COLO668 (cell line): ENCODE results near the gene ESRRG.
"Not testable (repeated sequence)": the region's sequence is repeated elsewhere in the genome, so short reads cannot be mapped to it uniquely, and the experiment has no call there.

ENCODE experiments used
- DNase-seq: peaks from one replicate; lab custom pipeline; 2025; ENCODE audit not compliant: unreplicated experiment; lab: John Stamatoyannopoulos, UW

Gene ESRRG

DNA sequence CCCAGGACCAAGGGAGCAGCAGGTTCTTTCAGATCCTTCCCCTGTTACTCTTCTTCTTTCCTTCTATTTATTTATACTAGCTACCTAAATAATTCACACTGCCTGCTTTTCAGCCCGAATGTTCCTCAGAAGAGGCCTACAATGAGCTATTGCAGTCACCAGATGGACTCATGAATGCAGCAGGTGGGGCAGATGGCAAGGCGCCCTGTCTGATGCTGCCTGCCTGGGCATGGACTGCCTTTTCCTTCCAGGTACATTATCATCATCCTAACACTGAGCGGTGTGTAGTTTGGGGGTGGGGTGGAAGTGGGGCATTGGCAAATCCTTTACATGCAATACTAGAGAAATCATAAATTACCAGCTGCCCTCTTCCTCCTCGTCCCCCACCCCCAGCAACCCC lies 17.6 kb downstream of the ESRRG start:
- DNase-seq: peak; percentile 86

DNA sequence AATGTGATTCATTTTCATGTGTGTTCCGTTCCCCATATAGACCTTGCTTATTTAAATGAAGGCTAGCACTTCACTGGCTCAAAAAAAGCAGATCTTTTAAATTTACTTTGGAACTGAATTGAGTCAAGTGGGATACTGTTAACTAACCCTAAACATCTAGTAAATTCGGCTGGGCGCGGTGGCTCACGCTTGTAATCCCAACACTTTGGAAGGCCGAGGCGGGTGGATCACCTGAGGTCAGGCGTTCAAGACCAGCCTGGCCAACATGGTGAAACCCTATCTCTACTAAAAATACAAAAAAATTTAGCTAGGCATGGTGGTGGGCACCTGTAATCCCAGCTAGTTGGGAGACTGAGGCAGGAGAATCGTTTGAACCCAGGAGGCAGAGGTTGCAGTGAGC lies 19.2 kb downstream of the ESRRG start:
- DNase-seq: not testable (repeated sequence)

DNA sequence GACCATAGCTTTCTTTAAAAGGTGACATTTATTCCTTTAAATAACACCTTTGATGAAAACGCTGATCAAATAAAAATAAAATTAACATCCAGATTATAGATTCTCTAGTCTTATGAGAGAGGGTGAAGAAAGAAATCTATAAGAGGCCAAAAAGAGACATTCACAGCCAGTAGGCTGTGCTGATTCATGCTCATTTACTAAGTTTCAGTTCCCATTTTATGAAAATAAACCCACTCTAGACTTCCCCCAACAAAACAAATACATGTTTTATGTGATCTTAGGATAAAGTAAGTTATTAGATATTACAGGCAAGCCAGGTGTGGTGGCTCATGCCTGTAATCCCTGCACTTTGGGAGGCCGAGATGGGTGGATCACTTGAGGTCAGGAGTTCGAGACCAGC lies 21.1 kb downstream of the ESRRG start:
- DNase-seq: no peak

DNA sequence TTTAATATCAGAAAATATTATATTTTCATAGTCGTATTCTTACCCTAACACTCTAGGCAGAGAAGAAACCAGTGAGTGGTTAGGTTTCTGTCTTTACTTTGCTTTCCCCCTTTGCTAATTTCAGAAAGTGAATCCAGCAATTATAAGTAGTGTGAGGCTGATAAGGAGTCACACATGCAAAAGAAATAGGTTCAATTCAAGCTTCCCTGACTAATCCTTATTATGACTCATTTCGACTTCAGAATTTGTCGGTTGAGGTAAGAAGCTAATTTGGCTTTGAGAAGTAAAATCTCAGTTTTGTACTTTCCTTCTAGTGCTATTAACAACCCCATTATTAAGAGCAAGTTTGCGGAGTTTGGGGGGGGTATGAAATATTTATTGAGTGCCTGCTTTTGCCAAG lies 22.4 kb downstream of the ESRRG start:
- no peak for DNase-seq

DNA sequence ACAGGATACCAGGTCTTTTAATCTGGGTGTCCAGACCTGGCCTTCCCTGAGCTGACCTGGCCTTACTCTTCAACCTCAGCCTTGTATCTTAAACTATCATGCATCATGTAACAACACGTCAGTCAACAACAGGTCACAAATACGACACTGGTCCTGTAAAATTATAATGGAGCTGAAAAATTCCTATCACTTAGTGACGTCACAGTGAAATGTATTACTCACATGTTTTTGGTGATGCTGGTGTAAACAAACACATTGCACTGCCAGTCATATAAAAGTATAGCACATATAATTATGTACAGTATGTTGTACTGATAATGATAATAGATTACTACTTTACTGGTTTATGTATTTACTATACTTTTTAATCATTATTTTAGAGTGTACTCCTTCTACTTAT lies 31.5 kb downstream of the ESRRG start:
- DNase-seq: no peak

DNA sequence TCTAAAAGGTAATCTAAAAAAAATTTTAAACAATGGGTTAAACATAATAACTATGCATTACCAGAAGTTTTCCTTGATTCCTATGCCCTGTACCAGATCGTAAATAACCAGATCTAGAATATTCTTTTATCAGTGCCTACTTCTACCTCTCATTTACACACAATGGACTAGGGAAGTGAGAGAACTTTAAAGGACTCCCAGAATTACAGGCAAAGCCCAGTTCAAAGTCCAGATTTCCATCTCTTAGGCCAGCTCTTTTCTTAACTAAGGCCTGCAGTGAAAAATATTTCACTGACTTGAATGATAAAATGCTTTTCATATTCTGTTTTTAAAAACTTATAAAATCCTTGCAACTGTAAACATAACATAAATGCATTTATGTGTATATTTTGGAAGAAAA lies 32.6 kb downstream of the ESRRG start:
- DNase-seq: no peak

DNA sequence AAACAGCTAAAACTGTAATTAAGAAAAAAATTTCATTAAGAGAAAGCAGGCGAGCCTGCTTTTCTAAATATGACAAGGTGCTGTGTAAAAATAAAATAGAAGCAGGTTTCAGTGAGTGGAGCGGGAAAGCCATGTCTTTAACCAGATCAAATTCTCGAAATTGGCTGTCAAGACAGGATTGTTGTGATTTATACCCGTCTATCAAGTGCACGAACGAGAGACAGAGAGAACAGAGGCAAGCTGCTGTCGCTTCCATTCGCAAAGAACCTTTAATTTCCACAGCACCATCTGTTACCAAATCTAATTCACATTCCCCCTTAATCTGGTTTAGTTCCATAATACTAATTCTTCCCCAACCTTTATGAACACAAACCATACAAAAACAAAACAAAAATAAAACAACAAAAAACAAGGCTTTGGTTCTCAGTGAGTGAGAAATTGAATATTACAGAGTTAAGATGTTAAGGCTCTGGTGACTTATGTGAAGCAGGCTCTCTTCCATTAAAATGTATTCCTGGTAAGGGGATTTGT lies 35.0 kb downstream of the ESRRG start:
- no peak for DNase-seq

DNA sequence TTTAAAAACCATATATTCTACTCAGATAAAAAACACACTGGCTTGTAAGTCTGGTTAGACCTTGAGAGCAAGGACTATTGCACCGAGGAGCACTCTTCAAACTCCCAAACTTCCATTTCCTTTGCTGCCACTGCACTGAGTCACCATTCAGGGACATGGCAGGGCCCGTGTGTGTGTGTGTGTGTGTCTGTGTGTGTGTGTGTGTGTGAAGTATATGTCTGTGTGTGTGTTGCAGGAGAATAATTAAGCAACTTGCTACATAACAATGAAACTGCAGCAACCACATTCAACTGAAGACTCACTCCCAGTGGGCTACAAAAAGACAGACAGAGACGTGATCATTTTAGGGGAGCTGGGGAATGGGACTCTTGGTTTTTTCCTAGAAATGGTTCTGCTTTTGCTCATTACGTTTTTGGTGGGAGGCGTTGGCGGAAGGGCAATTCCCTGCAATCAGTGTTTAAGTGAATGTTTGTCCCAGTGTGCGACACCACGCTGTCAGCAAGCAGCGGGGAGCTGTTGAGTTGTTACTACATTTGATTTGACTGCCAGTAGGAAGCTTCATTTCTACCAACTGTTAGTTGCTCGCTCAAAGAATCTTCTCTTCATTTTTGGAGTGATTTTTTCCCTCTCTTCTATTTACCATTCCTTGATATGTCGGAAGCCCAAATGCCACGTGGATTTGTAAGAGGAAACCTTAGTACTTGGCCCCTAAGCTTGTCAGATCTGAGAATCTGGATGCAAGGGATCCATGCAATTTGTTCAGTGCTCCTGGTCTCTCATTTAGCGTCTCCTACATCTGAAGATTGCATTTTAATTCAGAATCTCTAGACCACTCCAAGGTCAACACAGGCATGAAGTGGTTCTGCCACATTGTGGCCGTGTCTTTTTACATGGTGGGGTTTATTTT lies 36.1 kb downstream of the ESRRG start:
- DNase-seq: no peak

DNA sequence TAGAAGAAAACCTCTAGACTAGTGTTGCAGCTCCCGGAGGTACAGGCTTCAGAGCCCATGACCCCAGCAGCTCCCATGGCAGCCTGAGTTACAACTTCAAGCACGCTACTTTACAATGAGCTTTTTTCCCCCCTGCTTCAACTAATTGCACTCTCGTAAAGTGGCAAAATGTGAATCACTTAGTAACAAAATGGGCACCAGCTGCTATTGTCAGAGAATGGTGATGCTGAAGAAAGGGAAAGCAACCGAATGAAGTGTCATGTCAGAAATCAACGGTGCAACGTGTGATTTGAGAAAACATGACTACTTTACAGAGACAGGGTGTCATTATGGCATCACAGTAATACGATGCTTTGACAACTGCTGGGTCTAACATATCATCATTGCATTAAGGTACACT lies 40.5 kb downstream of the ESRRG start:
- no peak for DNase-seq

DNA sequence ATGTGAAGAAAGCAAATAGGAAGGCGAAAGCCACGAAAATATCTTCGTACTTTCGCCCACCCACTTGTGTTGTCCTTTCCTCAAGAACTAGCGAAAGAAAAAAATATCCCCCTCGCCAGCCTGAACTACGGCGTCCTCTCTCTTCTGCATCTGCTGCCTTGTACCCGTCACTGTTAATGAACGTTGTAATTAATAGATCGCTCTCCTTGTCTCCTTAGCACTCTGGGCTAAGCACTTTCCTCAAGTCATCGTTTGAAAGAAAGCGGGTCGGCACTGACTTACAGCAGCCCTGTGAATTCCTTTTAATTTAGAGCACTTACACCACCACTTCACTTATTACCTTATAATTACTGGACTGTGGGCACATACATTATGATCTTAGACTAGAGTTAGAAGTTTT lies 44.1 kb downstream of the ESRRG start:
- no peak for DNase-seq

DNA sequence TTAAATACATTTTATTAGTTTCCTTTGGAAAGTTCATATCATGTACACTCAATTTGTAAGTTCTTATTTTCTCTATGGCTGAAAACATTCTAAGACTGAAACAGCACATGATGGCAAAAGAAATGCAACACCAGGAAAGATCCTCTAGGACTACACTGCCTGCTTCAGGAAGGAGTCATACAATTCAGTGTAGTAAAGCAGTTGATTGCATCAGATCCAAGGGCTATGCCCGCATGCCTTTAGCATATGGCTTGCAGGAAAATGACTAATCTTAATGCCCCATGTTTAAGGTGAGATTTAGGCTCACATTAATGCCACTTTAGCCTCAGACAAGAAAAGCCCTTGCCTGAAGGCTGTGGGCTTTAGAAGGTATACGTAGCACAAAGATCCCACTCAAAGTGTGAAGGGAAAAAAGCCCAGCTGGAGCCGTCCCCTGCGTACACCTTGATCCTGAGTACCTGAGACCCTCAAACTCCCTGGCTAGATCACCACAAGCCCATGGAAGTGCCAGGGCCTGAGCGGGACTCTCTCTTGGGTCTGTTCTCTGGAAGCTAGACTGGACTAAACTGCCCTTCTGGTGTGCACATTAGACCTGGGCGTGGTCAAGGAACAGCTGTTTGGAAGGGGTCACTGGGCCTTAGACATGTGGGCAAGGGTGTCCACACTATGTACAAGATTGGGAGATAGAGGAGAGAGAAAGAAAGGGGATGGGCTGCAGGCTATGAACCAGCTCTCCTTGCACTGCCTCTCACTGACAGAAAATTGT lies 52.9 kb downstream of the ESRRG start:
- no peak for DNase-seq

DNA sequence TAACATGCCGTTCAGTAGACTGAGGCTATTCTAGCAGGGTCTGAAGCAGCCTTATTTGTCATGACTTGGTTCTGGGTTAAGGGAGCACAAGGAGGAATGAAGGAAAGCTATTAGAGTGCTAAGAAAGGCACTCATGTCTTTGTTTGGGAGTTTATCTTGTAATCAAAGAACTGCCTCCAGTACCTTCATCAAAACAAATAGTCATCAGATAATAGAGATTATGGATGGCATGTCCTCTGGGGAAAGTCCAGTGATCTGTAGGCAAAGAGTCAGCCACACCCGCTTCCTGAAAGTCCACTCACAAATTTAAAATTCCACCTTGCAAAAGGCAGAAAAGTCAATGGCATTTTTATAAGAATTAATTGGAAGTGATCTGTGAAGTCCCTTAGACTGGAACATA lies 56.8 kb downstream of the ESRRG start:
- no peak for DNase-seq

DNA sequence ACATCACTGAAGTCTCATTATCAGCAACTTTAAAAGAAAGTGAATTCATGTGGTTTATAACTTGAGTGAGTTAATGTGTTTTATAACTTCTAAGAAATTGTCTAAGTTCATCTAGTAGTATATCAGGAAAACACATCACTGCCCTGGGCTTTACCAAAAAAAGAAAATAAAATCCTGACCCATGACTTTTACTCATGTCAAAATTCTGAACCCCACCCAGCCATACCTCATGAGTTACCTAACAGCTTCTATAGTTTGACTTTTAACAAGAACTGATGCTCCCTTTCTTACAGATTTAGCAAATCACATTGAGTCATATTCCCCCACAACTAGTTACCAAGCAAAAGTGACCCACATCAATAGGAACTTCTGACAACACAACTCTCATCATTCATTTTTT lies 57.4 kb downstream of the ESRRG start:
- DNase-seq: no peak

DNA sequence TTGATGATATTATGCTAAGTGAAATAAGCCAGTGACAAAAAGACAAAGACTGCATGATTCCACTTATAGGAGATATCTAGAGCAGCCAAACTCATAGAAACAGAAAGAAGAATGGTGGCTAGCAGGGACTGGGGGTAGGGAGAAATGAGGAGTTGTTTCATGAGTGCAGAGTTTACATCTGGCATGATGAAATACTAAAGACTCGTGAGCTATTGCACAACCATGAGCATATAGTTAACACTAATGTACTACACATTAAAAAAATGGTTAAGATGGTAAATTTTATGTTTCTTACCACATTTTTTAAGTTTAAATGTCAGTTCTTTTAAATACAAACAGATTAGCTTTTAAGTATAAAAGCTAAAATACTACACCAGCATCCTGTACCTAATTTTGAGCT lies 57.8 kb downstream of the ESRRG start:
- no peak for DNase-seq

DNA sequence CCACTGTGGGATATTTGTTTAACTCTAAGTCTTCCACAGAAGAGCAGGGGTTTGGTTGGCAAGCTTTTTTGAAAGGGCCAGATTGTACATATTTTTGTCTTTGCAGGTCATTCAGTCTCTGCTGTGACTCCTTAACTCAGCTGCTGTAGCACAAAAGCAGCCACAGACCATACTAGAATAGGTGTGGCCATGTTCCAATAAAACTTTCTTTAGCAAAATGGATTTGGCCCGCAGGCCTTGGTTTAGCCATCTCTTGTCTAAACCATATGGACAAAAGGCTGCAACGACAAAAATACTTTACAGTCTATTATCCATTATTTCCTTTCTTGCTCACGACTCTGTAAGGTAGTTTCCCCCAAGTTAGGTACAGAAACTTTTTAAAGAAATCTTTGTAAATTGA lies 60.5 kb downstream of the ESRRG start:
- DNase-seq: no peak

DNA sequence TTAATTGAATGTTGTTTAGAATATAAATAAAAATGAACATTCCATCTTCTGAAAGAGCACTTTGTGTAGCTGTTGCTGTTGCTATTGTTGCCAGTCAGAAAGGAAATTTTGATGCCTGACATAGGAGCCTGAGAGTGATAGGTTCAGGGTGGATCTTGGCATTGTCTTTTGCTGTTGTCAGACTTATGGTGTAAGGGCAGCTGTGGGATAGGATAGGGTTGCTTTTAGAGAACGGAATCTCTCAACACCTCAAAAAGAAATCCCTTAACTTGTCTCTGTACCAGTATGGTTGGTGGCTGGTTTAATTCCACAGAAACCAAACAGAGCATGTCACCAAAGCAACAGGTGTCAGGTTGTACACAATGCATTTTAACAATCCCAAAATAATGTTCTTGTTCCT lies 62.7 kb downstream of the ESRRG start:
- no peak for DNase-seq

DNA sequence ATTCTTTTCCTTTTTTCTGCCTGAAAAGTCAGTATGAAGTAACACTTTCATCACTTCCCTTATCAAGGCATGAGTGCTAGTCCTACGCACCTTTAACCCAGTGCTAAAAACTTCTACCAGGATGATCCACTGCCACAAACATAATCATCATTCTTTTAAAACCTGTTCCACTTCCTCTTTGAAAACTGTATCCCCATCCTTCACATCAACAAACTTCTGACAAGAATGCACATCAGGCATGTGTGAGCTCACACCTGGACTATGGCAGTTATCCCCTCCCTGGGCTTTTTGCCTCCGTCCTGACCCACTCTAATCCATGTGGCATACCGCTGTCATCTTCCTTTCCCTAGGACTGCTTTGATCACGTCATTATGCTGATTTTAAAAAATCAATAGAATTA lies 70.2 kb downstream of the ESRRG start:
- DNase-seq: no peak

DNA sequence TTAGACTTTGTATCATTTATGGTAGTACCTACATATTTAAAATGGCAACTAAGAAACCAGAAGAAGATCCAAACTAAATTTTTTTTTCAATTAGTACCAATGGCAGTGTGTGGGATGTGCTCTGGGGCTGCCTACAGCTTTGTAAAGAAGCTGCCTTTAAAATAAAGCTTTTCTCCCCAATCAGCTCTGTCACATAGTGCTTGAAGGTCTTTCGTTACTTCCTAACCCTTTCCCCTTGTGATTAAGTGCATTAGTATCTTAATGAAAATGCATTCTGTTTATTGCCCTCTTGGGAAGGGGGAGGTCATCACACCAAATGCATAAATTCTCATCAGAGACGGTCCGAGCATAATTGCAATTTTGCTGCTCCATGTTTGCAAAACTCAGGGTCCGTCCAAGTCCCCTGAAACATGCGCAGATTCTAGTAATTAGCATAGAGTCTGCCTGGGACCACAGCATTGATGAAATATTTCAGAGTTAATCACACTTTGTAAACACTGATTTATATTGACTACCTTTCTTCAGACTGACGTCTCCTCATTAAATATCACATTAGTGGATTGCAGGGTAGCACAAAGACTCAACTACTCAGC lies 71.3 kb downstream of the ESRRG start:
- no peak for DNase-seq

DNA sequence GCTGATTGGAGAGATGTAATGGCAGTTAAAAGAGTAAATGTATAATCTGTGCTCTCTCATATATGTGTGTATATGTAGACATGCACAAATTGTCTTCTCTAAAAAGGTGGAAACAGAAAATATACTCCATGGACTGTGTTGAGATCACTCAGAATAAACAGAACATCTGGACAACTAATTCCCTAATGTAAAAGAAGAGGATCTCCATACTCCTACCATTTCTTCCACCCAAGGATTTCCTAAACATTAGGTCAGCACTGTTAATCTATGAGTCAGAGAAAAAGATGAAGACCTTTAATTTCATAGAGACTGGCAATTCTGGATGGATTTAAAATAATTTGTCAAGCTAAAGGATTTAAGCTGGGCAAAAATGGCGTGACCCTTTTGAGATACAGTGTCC lies 80.1 kb downstream of the ESRRG start:
- DNase-seq: no peak

DNA sequence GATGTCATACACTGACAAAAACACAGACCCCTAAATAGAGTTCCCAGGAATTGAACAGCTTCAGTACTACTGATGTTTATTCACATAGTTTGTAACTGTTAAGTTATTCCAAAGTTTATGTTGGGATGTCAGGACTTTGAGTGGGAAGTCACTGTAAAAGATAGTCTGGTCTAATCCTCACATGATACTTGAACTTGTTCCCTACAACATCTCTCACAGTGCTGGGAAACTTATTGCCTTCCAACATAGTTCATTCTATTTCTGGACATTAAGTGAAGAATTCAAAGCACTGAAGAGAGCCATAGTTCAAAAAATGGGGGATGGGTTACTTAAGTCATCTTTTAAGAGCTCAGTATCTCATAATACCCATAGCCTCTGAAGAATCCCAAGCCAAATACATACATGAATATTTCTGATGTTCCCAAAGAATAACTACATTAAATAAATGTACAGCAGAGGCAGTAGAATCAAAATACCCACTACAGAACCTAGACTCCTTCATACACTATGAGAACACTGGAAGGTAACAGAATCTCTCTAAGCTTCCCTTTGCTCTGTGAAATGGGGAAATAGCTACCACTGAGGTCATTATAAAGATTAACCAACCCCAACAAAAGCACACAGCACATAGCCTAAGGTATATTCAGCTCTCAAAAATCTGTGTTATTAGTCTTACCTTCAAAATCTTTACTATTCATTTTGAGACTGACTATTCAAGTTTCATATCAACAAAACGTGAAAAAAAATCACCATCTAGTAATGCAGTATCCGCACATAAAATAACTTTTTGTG lies 81.4 kb downstream of the ESRRG start:
- no peak for DNase-seq

DNA sequence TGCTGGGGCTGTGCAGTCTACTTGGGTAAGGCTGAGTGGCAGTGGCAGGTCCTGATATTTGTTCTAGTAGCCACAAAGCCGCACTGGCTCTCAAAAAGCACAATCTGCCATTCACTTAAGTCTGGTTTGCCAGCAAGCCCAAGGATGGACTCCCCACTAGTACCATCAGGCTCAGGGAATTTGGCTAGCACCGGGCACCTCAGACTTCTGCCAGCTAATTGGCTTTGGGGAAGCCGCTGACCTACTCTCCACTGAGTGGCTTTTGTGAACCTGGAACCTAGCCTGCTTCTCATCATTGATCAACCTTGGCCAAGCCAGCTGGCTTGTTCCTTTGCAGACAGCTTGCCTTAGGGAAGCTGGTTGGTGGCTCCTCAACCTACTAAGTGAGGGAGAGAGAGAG lies 83.1 kb downstream of the ESRRG start:
- no peak for DNase-seq
